ENCODE data around the gene TBC1D1.

The TBC1D1 gene

DNA sequence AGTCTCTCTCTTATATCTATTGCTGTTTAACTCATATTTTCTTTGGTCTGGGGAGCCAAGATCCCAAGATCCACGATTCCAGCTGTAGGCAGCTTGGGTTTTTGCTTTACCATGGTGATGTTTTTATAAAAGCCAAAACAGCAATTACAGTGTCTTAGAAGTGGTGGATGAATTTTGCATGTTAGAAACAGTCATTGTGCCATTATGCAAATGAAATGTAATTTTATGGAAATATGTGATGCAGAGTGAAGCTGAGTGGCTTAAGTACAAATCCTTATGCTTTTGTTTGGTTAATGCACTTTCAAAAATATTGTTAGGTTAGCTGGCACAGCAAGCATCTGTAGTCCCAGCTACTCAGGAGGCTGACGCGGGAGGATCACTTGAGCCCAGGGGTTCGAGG, 36.5 kb downstream of the TBC1D1 start:
- no peak for DNase-seq

GRCh38 chr4:37928426-37929416, 37.8 kb downstream of the TBC1D1 start:
- DNase-seq = peak; percentile 8

GRCh38 chr4:37934096-37934495, 43.2 kb downstream of the TBC1D1 start:
- no peak for DNase-seq

GRCh38 chr4:37934609-37935008, 43.7 kb downstream of the TBC1D1 start:
- DNase-seq = no peak

DNA sequence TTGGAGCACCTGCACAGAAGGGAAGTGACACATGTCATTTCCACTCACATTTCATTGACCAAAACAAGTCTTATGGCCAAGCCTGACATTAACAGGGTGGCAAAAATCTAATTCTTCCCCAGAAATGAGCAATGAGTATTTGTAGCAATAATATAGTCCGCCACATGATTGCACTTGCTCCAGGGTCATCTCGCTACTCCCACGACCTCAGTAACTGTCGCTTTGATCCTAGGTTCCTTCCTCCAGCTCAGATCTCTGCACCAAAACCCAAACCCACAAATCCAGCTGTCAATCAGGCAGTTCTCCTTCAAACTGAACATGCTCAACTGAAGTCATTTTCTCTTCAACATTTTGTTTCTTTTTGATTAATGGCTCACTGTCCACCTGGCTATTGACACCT, 44.1 kb downstream of the TBC1D1 start:
- no peak for DNase-seq

GRCh38 chr4:37936889-37937498, 46.1 kb downstream of the TBC1D1 start:
- no peak for DNase-seq

- DNase-seq = no peak
These were observed 47.3 kb downstream of the TBC1D1 start for GRCh38 chr4:37938208-37938607.

GRCh38 chr4:37946503-37947179, 55.8 kb downstream of the TBC1D1 start:
- no peak for DNase-seq

GRCh38 chr4:37948542-37948941, 57.7 kb downstream of the TBC1D1 start:
- no peak for DNase-seq

GRCh38 chr4:37949636-37950426, 58.9 kb downstream of the TBC1D1 start:
- no peak for DNase-seq

DNA sequence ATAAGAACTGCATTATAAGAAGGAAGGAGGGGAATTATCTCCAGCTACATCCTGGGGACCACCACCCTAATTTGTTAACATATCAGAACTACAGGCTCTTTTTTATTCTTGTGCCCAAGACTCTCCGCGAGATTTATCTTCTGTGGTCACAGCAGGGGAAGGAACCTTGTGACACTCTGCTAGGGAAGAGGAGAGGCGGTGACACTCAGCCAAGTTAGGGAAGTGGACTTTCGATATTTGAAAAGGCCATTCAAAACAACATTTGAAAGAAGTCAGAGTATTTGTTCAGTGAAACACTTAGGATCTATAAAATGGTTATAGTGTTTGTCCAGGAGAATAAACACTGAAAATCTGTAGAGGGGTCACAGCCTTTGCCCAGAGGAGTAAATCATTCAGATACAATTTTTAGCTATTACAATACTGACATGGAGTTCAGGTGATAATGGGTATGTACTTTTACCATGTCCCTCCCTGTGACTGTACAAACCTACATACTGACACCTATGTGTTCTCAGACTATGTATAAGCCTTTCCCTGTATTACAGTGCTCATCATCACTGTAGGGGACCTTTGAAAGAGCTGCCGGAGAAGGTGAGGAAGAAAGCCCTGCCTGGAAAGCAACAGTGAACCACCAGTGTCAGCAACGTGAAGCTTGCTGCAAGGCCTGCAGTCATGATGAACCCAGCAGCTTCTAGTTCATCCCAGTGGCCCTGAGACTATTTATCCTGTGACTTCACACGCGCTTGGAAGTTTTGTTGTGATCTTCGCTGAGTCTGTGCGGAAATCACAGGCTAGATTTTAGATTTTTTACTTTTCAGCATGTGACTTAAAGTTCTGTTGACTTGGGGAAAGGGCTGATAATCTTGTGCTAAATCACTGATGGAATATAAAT, 60.8 kb downstream of the TBC1D1 start:
- DNase-seq = peak; percentile 9

- DNase-seq = no peak
These were observed 62.3 kb downstream of the TBC1D1 start for GRCh38 chr4:37953156-37953555.

DNA sequence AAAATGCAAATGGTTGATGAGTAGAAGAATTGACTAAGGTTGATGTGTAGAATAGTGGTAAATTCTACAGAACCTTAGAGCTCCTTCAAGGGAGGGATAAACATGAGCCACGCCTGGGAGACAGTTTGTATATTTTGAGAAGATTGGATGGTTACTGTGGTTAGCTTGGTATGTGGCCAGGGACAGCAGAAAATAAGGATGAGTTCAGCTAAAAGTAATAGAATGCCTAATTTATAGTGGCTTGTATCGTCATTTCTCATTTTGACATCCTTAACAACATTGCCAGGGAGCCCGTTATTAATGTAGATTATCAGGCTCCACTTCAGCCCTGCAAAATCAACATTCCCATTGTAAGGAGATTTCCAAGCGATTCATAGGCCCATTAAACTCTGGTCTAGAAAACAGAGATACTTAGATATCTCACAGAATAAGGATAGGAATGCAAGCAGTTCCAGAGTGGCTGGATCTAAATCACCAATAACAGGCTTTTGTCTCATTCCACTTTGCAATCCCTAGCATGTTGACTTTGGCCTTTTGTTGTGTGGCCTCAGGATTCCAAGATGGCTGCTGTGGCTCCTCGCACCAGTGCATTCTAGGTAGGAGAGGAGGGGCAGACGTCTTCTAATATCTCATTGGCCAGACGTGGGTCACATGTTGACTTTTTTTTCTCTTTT, 62.9 kb downstream of the TBC1D1 start:
- no peak for DNase-seq

DNA sequence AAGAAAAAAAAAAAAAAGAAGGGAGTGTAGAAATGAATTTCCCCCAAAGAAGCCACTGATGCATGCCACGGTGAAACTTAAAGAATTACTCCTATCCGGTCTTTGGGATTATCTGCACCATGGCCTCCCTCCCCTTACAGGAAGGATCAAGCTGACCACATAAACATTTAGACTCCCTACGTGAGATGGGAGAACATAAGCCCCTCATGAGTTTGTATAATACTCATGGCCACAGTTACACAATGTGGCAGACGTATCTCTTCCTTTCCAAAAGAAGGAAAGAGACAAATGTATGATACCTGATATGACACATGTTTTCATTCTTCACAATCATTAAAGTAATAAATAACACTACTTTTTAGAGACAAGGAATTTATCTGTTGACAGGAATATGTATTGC, 66.1 kb downstream of the TBC1D1 start:
- DNase-seq = no peak

DNA sequence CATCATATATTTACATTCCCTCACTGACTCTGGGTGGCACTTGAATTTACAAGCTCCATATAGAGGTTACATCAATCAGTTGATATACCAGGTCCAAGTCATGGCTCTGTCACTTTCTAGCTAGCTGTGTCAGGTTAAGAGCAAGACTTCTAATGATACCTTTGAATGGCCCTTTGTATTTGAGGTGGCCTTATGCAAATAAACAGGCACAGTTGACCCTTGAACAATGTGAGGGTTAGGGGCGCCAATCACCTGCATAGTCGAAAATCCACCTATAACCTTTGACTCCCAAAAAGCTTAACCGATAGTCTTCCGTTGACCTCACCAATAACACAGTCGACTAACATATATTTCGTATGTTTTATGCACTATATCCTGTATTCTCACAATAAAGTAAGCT, 68.0 kb downstream of the TBC1D1 start:
- no peak for DNase-seq

DNA sequence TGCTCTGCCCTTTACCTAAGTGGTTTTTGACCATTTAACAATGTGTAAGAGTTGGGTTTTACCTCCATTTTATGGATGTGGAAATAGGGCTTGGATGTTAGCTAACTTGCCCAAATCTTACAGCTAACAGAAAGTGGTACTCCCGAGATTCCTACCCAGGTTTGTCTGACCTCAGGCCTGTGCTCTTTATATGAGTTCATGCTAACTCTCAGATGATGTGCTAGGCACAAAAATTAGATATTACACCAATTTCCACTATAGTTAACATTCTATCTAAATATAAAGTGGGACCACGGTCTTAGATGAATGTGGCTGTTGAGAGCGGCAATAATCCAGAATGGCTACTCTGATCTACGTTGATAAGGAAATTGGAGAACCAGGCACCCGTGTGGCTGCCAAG, 69.2 kb downstream of the TBC1D1 start, which contains the start of gene PTTG2:
PTTG2 (plus strand) TSS at position 301 of the 400 bp plus-strand sequence; CDS start at position 338, 37 bp downstream.
- DNase-seq = no peak

DNA sequence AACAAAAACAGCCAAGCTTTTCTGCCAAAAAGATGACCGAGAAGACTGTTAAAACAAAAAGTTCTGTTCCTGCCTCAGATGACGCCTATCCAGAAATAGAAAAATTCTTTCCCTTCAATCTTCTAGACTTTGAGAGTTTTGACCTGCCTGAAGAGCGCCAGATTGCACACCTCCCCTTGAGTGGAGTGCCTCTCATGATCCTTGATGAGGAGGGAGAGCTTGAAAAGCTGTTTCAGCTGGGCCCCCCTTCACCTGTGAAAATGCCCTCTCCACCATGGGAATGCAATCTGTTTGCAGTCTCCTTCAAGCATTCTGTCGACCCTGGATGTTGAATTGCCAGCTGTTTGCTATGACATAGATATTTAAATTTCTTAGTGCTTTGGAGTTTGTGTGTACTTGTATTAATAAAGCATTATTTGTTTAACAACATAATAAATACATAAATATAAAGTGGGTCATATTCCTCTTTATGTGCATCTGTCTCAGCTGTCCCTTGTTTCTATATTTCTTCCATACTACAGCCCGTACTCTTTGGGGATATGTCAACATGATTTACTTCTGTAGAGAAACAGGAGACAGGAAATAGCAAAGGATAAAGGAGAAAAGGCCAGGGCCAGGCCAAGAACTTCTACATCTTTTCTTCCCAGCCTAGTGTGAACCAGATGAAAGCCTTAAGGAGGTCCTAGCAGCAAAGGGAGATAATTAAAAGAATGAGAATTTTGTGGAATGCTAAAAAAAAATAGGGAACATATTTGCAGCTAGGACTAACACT, 70.0 kb downstream of the TBC1D1 start:
- DNase-seq = no peak

- DNase-seq = no peak
These were observed 74.0 kb downstream of the TBC1D1 start for GRCh38 chr4:37964734-37965457.

- no peak for DNase-seq
These were observed 75.2 kb downstream of the TBC1D1 start for GRCh38 chr4:37966044-37966443.

- DNase-seq = no peak
These were observed 76.9 kb downstream of the TBC1D1 start for GRCh38 chr4:37967736-37968135.

All from hematopoietic multipotent progenitor cell treated with erythropoietin and hydrocortisone succinate and interleukin-3 and kit ligand, for 8 days (in vitro differentiated cells).